ENCODE data around the gene POLE2. TPM values are rescaled to one million over a fixed set of nuclear protein-coding genes. Genes with fewer than 3 reads are reported as not detected.
A peak's percentile ranks its signal among the peaks of the same experiment; 100 is the strongest.

The POLE2 gene
- total and polyA plus RNA-seq, 2 of the 13 experiments (the other 11 are each of a cell fraction or from before 2014, with no cell fraction given): 16.6 to 37.0 TPM

GRCh38 chr14:49687942-49688700 is at the start of gene POLE2 (continued):
- TF ChIP-seq ZNF687 (CRISPR knock-in tag; IDR thresholded peaks at IDR 0.05) (peak; percentile 99), ZNF777 (CRISPR knock-in tag; IDR thresholded peaks at IDR 0.05) (no peak; the same call in 1 of the 2 replicates), ZNF281 (CRISPR knock-in tag; IDR thresholded peaks at IDR 0.05; ENCODE audit: borderline replicate concordance) (no peak), ZBTB38 (CRISPR knock-in tag; IDR thresholded peaks at IDR 0.05) (peak; percentile 100), RXRB (CRISPR knock-in tag; IDR thresholded peaks at IDR 0.05; ENCODE audit: borderline replicate concordance) (peak; percentile 35; the same call in 1 of the 2 replicates), ZFP91 (CRISPR knock-in tag; IDR thresholded peaks at IDR 0.05; ENCODE audit: borderline replicate concordance) (peak; percentile 90; the same call in 1 of the 2 replicates), NFE2L1 (CRISPR knock-in tag; IDR thresholded peaks at IDR 0.05; ENCODE audit: borderline replicate concordance) (no peak; the same call in 1 of the 2 replicates), RBFOX2 (IDR thresholded peaks at IDR 0.05; ENCODE audit: low read depth, low read length) (peak; percentile 89), RARA (CRISPR knock-in tag; IDR thresholded peaks at IDR 0.05) (no peak), ETV6 (CRISPR knock-in tag; conservative IDR thresholded peaks at IDR 0.05) (peak; percentile 61; the same call in 1 of the 2 replicates), ZNF253 (CRISPR knock-in tag; IDR thresholded peaks at IDR 0.05; ENCODE audit: borderline replicate concordance) (peak; percentile 81), ZNF710 (CRISPR knock-in tag; IDR thresholded peaks at IDR 0.05; ENCODE audit: borderline replicate concordance) (no peak; the same call in 1 of the 2 replicates), IKZF1 (IDR thresholded peaks at IDR 0.05) (no peak)
